HepG2 (cell line): ENCODE measurements around the gene GCG. TPM values are rescaled to one million over a fixed set of nuclear protein-coding genes. Genes with fewer than 3 reads are reported as not detected.
A peak's percentile ranks its signal among the peaks of the same experiment; 100 is the strongest.

Experiments
- AKAP8 ChIP-seq: sonication (generic); formaldehyde crosslinking; IDR thresholded peaks from 2 replicates; pipeline ENCODE4 v1.5.1; 2020; ENCODE audit warnings: mild to moderate bottlenecking, missing genetic modification reagents
- CBX5 ChIP-seq: sonication (generic); formaldehyde crosslinking; IDR thresholded peaks from 2 replicates; pipeline ENCODE4 v1.4.0; 2020; ENCODE audit warnings: missing genetic modification reagents, borderline replicate concordance
- CCDC6 ChIP-seq: sonication (generic); formaldehyde crosslinking; IDR thresholded peaks from 2 replicates; pipeline ENCODE4 v1.8.1; 2022; ENCODE audit warnings: mild to moderate bottlenecking, missing genetic modification reagents, moderate library complexity
- ETV5 ChIP-seq: IDR thresholded peaks from 2 replicates; pipeline ENCODE4 v1.6.1; 2018; ENCODE audit warnings: missing biosample characterization, missing genetic modification reagents, inconsistent platforms, borderline replicate concordance
- FOXM1 ChIP-seq: sonication (generic); formaldehyde crosslinking; IDR thresholded peaks from 2 replicates; pipeline ENCODE4 v1.5.0; 2020; ENCODE audit warnings: missing genetic modification reagents
- HMG20B ChIP-seq: conservative IDR thresholded peaks from 2 replicates; pipeline ENCODE4 v1.6.1; 2016; ENCODE audit warnings: missing genetic modification reagents, missing compliant biosample characterization
- NFIC ChIP-seq: IDR thresholded peaks from 2 replicates; pipeline ENCODE4 v1.6.1; 2012; ENCODE audit warnings: mild to moderate bottlenecking, low read length, inconsistent platforms
- NR1H2 ChIP-seq: sonication (generic); formaldehyde crosslinking; IDR thresholded peaks from 2 replicates; pipeline ENCODE4 v1.8.1; 2022; ENCODE audit warnings: low read depth, missing genetic modification reagents, borderline replicate concordance
- PHF21A ChIP-seq: sonication (generic); formaldehyde crosslinking; IDR thresholded peaks from 2 replicates; pipeline ENCODE4 v1.5.0; 2020; ENCODE audit warnings: mild to moderate bottlenecking, missing genetic modification reagents
- PRDM10 ChIP-seq: sonication (generic); formaldehyde crosslinking; IDR thresholded peaks from 2 replicates; pipeline ENCODE4 v1.4.0; 2020; ENCODE audit warnings: low read depth, missing genetic modification reagents
- YEATS2 ChIP-seq: sonication (generic); formaldehyde crosslinking; IDR thresholded peaks from 2 replicates; pipeline ENCODE4 v1.4.0; 2020; ENCODE audit warnings: missing genetic modification reagents, borderline replicate concordance
- ZFP41 ChIP-seq: sonication (generic); formaldehyde crosslinking; IDR thresholded peaks from 2 replicates; pipeline ENCODE4 v1.4.0; 2020; ENCODE audit warnings: mild to moderate bottlenecking, missing genetic modification reagents, borderline replicate concordance
- ZNF34 ChIP-seq: sonication (generic); formaldehyde crosslinking; IDR thresholded peaks from 2 replicates; pipeline ENCODE4 v1.4.0; 2020; ENCODE audit warnings: mild to moderate bottlenecking, missing genetic modification reagents, borderline replicate concordance
- ZNF343 ChIP-seq: sonication (generic); formaldehyde crosslinking; IDR thresholded peaks from 2 replicates; pipeline ENCODE4 v1.4.0; 2020; ENCODE audit warnings: mild to moderate bottlenecking, missing genetic modification reagents
- ZNF513 ChIP-seq: sonication (generic); formaldehyde crosslinking; conservative IDR thresholded peaks from 2 replicates; pipeline ENCODE4 v1.5.0; 2020; ENCODE audit warnings: missing genetic modification reagents
- polyA plus RNA-seq, 8 experiments: library from polyadenylated mRNA; depleted of rRNA in 3 of 8; stranded (reverse) in 7 of 8; unstranded in 1 of 8; fragments of >200 nt; fragmentation: Illumina TruSeq in 4 of 8; extraction: Trizol in 4 of 8; gene quantifications; 2 replicates each; pipeline versions ENCODE4 v1.2.1 to v1.2.3, GENCODE V29; 2011 to 2016; ENCODE audit warnings: low read depth in 4 of 8, missing spikeins in 1 of 8, mixed read lengths in 1 of 8; ENCODE audit not compliant: insufficient read depth in 1 of 8
- total RNA-seq, 5 experiments: library from RNA; depleted of rRNA; stranded (reverse); fragments of >200 nt; fragmentation: Illumina TruSeq; extraction: Trizol; gene quantifications; 2 replicates each; pipeline ENCODE4 v1.2.3, GENCODE V29; 2016; ENCODE audit warnings: low read depth in 1 of 5
- TF ChIP-seq, protein P1 (sequence below): sonication (generic); formaldehyde crosslinking; IDR thresholded peaks from one replicate; pipeline ENCODE4 v1.5.1; 2020; ENCODE audit warnings: mild to moderate bottlenecking, missing genetic modification reagents; ENCODE audit errors: not compliant biosample characterization

GCG gene
- total and polyA plus RNA-seq, 2 of the 13 experiments (the other 11 are each of a cell fraction or from before 2014, with no cell fraction given) = not detected

- 0 out of 2 replicates have a peak, but pooled peaks have one; percentile 43 for TF ChIP-seq PRDM10 (CRISPR knock-in tag)
- peak; percentile 36; the same call in 1 of the 2 replicates for TF ChIP-seq YEATS2 (CRISPR knock-in tag)
- TF ChIP-seq NFIC = no peak
- peak; percentile 62; the same call in 1 of the 2 replicates for TF ChIP-seq ZNF34
- TF ChIP-seq HMG20B (CRISPR knock-in tag) = peak; percentile 76; the same call in 1 of the 2 replicates
- no peak for TF ChIP-seq ZNF343 (CRISPR knock-in tag)
- TF ChIP-seq CBX5 (CRISPR knock-in tag) = peak; percentile 91; the same call in 1 of the 2 replicates
- no peak for TF ChIP-seq AKAP8 (CRISPR knock-in tag)
- TF ChIP-seq PHF21A = peak; percentile 31; the same call in 1 of the 2 replicates
- no peak for TF ChIP-seq CCDC6 (CRISPR knock-in tag)
- TF ChIP-seq NR1H2 (CRISPR knock-in tag) = no peak
- no peak for TF ChIP-seq ZFP41 (CRISPR knock-in tag)
- TF ChIP-seq ZNF513 (CRISPR knock-in tag) = no peak
- TF ChIP-seq, protein P1, sequence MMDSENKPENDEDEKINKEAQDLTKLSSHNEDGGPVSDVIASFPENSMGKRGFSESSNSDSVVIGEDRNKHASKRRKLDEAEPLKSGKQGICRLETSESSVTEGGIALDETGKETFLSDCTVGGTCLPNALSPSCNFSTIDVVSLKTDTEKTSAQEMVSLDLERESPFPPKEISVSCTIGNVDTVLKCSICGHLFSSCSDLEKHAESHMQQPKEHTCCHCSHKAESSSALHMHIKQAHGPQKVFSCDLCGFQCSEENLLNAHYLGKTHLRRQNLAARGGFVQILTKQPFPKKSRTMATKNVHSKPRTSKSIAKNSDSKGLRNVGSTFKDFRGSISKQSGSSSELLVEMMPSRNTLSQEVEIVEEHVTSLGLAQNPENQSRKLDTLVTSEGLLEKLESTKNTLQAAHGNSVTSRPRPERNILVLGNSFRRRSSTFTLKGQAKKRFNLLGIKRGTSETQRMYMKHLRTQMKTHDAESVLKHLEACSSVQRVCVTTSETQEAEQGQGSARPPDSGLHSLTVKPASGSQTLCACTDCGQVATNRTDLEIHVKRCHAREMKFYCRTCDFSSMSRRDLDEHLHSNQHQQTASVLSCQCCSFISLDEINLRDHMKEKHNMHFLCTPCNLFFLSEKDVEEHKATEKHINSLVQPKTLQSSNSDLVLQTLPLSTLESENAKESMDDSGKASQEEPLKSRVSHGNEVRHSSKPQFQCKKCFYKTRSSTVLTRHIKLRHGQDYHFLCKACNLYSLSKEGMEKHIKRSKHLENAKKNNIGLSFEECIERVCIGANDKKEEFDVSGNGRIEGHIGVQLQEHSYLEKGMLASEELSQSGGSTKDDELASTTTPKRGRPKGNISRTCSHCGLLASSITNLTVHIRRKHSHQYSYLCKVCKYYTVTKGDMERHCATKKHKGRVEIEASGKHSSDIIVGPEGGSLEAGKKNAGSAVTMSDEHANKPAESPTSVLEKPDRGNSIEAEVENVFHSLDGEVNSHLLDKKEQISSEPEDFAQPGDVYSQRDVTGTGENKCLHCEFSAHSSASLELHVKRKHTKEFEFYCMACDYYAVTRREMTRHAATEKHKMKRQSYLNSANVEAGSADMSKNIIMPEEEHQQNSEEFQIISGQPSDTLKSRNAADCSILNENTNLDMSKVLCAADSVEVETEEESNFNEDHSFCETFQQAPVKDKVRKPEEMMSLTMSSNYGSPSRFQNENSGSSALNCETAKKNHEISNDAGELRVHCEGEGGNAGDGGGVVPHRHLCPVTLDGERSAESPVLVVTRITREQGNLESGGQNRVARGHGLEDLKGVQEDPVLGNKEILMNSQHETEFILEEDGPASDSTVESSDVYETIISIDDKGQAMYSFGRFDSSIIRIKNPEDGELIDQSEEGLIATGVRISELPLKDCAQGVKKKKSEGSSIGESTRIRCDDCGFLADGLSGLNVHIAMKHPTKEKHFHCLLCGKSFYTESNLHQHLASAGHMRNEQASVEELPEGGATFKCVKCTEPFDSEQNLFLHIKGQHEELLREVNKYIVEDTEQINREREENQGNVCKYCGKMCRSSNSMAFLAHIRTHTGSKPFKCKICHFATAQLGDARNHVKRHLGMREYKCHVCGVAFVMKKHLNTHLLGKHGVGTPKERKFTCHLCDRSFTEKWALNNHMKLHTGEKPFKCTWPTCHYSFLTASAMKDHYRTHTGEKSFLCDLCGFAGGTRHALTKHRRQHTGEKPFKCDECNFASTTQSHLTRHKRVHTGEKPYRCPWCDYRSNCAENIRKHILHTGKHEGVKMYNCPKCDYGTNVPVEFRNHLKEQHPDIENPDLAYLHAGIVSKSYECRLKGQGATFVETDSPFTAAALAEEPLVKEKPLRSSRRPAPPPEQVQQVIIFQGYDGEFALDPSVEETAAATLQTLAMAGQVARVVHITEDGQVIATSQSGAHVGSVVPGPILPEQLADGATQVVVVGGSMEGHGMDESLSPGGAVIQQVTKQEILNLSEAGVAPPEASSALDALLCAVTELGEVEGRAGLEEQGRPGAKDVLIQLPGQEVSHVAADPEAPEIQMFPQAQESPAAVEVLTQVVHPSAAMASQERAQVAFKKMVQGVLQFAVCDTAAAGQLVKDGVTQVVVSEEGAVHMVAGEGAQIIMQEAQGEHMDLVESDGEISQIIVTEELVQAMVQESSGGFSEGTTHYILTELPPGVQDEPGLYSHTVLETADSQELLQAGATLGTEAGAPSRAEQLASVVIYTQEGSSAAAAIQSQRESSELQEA (CRISPR knock-in tag) = no peak
- TF ChIP-seq FOXM1 = no peak
- peak; percentile 37; the same call in 1 of the 2 replicates for TF ChIP-seq ETV5 (CRISPR knock-in tag)
Observed at GRCh38 chr2:162113776-162114168, 38.3 kb downstream of the GCG start (continued).
